Measurements from ENCODE around the gene RAB11FIP5.

DNA sequence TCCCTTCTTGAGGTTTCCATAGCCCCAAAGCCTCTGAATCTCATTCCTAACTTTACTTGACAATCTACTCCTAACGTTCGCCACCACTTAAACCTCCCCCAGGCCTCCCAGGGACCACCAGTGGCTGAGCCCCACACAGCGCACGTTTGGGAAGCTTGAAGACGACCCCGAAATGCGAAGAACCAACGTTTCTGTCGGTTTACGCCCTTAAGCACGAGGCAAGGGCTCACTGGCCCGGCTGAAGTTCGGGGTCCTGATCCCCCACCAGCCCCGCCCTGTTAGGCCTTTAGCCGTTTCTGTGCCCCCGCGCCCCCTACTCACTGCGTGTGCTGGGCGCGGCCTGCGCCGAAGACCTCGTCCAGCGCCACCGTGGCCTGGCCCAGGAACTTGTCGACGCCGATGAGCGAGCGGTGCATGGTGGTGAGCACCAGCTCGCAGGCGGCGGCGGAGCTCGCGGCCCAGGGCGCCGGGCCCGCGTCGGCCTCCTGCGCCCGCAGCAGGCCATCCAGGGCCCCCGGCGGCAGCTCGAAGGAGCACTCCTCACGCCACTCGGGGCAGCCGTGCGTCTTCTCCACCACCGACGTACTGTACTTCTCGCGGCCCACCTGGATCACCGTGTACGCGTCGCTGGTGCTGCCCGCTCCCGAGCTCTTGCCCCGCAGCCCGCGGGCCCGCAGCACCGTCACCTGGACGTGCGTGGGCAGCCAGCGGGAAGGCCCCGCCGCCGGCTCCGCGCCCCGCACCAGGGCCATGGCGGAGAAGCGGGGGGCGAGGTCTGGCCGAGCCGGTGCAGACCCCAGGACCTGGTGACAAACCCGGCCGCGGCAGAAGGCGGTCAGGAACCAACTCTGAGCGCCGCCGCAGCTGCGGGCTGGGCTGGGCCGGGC, 479 bp downstream of the RAB11FIP5 start:
- no peak for TF ChIP-seq GATA2 (IDR thresholded peaks at IDR 0.05; ENCODE audit: low read depth, low read length)
- TF ChIP-seq GATA3 (IDR thresholded peaks at IDR 0.05; ENCODE audit: low read depth, low read length), result no peak

Data from SH-SY5Y (cell line).